Esophagus muscularis mucosa (tissue), 3 donors: ENCODE measurements around the gene ARMC10.

Experiments
- POLR2A ChIP-seq: fragments of 450-650 bp; IDR thresholded peaks from one replicate; pipeline ENCODE4 v1.6.1; 2017; ENCODE audit warnings: antibody characterized with exemption, moderate library complexity, mild to moderate bottlenecking, low read depth
- TF ChIP-seq, protein P1 (sequence below), 3 experiments: fragments of 200-600 bp in 2 of 3; fragments of 450-650 bp in 1 of 3; sonication (generic) in 2 of 3; IDR thresholded peaks; one replicate each; pipeline ENCODE4 v1.5.1; 2017 to 2019; ENCODE audit warnings: antibody characterized with exemption in 3 of 3, mild to moderate bottlenecking in 2 of 3, moderate library complexity in 1 of 3

DNA sequence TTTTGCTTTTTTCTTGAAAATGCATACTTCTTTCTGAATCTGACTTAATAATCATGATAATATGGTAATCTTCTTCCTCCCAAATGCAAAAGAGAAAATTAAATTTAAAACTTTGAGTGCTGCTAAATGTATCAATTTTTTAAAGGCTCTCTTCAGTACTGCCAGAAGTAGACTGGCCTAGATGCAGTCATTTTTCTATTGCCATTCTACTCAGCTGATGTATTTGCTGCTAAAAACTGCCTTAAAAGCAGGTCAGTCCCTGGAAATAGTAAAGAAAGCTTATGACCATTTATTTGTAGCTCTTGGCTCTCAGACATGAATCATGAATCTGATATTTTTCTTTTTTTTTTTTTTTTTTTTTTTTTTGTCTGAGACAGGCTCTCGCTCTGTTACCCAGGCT lies 45.4 kb downstream of the ARMC10 start:
- TF ChIP-seq, protein P1, sequence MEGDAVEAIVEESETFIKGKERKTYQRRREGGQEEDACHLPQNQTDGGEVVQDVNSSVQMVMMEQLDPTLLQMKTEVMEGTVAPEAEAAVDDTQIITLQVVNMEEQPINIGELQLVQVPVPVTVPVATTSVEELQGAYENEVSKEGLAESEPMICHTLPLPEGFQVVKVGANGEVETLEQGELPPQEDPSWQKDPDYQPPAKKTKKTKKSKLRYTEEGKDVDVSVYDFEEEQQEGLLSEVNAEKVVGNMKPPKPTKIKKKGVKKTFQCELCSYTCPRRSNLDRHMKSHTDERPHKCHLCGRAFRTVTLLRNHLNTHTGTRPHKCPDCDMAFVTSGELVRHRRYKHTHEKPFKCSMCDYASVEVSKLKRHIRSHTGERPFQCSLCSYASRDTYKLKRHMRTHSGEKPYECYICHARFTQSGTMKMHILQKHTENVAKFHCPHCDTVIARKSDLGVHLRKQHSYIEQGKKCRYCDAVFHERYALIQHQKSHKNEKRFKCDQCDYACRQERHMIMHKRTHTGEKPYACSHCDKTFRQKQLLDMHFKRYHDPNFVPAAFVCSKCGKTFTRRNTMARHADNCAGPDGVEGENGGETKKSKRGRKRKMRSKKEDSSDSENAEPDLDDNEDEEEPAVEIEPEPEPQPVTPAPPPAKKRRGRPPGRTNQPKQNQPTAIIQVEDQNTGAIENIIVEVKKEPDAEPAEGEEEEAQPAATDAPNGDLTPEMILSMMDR (IDR thresholded peaks at IDR 0.05) = no peak
- no peak for TF ChIP-seq POLR2A
